GM12865 (cell line): ENCODE data around the gene DCP2.

Source experiments
- DNase-seq: peaks from one replicate; pipeline ENCODE4 v3.0.0; 2010; ENCODE audit warnings: low read depth
- H3K4me3 ChIP-seq: 2 replicates; pipeline ENCODE4 v1.5.1; 2011; ENCODE audit warnings: mild to moderate bottlenecking, low read depth, low read length, control low read depth
- CTCF ChIP-seq: IDR thresholded peaks from 2 replicates; pipeline ENCODE4 v1.5.1; 2011; ENCODE audit warnings: low read length, control low read depth, low read depth, inconsistent platforms; ENCODE audit not compliant: insufficient read depth; ENCODE audit errors: missing control alignments

The DCP2 gene

GRCh38 chr5:112967520-112968083 lies 9.0 kb upstream of the DCP2 start:
- no peak for DNase-seq
- no peak overlapping the region for H3K4me3 ChIP-seq
- no peak for TF ChIP-seq CTCF

- TF ChIP-seq CTCF, result no peak
- no peak for DNase-seq
- H3K4me3 ChIP-seq, result no peak overlapping the region
These were observed 8.0 kb upstream of the DCP2 start for GRCh38 chr5:112968411-112969106.

- TF ChIP-seq CTCF, result no peak
- H3K4me3 ChIP-seq, result no peak overlapping the region
- peak; percentile 28 for DNase-seq
These were observed 5.3 kb upstream of the DCP2 start for GRCh38 chr5:112971276-112971675.

- TF ChIP-seq CTCF, result no peak
These were observed 3.6 kb upstream of the DCP2 start for GRCh38 chr5:112973036-112973435.

GRCh38 chr5:112973904-112974303 lies 2.7 kb upstream of the DCP2 start:
- H3K4me3 ChIP-seq, result no peak overlapping the region
- DNase-seq, result no peak
- TF ChIP-seq CTCF, result no peak

More at GRCh38 chr5:112973036-112973435, 3.6 kb upstream of the DCP2 start:
- no peak overlapping the region for H3K4me3 ChIP-seq
- no peak for DNase-seq

GRCh38 chr5:112974901-112975300 lies 1.7 kb upstream of the DCP2 start:
- TF ChIP-seq CTCF, result no peak
- H3K4me3 ChIP-seq, result no peak overlapping the region
- DNase-seq, result no peak
